CD4-positive, alpha-beta T cell treated with Interleukin-10 for 1 hour (primary cell): ENCODE measurements around the gene GRIA1.

Experiments
- DNase-seq: peaks from one replicate; pipeline ENCODE4 v3.0.0-alpha.2; 2020

The GRIA1 gene

DNA sequence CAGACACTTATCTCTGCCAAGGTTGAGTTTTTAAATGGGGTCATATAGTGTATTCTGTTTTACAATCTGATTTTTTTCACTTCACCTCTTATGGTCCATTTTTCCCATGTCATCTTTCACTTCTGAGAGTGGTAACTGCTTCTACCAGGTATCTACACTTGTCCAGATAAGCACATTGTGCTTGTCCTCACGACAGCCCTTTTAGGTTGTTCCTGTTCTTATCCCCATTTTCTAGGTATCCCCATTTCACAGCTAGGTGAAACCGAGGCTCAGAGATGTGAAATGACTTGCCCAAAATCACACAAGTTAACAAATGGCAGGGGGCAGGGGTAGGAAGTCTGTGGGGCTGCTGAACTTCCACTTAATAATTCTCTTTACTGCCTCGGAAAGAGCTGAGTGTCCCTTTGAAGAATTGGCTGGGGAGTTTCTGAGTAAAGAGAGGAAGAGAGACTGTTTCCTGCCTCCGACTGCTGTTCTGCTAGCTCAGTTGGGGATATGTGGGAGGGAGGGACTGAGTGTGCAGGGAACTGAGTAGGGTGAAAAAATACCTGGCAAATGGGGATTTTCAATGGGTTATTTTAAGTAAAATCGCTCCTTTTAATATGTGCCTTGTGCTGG is 255.4 kb downstream of the GRIA1 start:
- DNase-seq, result no peak

DNA sequence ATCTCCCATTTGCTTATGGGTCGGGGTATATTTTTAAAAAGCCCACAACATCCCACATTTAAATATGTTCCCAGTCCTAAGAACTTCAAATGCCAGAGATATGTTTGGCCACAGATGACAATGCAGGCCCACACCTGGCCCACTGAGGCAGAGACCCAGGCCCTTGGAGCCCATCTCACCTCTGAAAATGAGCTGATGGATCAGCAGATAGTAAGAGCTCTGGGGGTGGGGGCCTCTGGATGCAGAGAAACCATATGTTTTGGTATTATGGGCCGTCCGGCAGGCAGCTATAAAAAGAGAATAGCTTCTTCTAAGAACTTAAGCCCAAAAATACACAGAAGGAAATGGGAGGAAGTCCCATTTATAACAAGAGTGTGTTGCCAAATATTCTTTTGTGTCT is 256.0 kb downstream of the GRIA1 start:
- DNase-seq, result no peak

DNA sequence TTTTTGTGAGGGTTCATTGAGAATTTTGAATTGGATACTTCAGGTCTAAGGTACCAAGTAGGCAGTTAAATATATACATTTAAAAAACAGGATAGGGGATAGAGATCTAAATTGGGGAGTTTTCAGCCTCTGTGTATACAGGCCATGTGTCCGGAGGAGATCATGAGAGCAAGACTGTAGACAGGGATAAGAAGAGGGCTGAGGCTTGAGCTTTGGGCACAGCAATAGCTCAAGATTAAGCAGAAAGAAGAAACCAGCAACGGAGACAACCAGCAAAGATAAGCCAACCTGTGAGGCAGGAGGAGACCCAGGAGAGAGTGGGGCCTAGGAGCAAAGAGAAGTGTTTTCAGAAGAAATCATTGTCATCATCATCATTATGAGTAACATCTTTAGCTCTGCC is 258.4 kb downstream of the GRIA1 start:
- DNase-seq, result no peak

DNA sequence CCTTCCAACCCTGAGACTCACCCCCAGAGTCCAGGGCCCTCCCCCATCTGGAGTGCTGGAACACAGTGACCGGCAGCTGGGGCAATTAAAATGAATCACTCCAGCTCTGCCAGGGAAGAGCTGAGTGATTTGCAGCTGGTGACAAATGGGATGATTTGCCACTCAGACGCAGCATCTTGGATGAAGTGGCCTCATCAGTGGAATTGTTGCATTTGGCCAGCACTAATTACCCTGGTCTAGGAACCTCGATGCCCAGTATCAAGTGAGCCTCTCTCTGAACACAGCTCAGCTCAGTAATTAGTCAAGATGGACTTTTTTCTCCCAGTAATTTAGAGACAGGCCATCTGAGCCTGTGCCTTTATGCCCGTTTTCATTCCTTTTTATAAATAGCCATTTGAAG is 259.5 kb downstream of the GRIA1 start:
- no peak for DNase-seq

DNA sequence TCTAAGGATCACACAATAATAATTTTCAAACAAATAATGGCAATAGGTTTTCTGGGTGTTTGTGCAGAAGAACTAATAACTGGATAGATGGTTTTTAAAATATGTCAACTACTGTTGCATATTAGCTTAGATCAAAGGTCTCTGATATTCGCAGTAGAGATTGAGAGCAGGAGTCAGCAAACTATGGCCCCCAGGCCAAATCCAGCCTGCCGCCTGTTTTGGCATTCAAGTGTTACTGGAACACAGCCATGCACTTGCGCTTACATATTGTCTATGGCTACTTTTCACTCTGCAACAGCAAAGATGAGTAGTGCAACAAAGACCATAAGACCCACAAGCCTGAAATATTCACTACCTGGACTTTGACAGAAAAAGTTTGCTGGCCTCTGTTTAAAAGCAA is 260.8 kb downstream of the GRIA1 start:
- DNase-seq, result no peak

DNA sequence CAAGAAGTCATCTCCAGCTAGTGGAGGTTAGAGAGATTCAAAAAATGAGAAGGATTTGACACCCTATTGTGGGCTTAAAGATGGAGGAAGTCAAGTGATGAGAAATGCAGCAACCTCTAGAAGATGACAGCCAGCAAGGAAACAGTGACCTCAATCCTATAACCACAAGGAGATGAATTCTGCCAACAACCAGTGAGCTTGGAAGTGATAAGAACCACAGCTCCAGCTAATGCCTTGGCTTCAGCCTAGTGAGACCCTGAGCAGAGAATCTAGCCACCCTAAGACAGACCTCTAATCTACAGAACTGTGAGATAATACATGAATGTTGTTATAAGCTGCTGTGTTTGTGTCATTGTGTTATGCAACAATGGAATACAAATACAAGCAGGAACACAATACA is 262.4 kb downstream of the GRIA1 start:
- no peak for DNase-seq

DNA sequence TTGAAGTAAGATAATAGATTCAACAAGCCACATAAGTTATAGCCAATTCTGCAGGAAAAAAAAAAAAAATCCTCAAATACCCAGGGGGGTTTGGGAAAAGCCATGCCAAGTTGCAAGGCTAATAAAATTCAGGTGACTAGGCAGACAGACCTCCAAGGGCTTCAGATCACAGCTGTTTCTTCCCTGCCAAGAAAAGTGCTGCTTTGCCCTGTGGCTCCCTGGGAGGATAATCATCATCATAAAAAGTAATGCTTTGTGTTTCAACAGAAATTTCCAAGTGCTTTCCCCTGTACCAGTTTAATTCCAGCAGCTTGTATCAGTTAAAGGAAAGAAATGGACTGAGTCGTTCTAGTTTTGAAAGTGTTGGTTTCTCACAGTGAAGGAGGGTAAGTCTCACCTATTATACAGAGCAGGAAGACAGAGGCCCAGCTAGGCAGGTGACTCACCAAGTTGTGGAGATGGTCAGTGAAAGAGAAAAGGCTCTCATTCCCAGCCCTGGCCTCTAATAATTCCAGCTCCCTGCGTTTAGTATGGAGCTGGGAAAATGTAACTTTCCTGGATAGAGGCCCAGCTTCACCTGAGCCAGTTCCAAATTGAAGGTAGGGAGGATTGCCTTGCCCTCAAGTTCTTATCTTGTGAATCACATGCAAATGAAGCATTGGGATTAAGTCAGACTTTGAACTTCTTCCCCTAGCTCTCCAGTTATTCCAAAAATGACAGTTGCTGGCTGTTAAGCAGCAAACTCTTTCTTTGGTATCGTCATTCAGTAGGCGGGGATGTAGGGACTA is 263.4 kb downstream of the GRIA1 start:
- DNase-seq, result no peak

DNA sequence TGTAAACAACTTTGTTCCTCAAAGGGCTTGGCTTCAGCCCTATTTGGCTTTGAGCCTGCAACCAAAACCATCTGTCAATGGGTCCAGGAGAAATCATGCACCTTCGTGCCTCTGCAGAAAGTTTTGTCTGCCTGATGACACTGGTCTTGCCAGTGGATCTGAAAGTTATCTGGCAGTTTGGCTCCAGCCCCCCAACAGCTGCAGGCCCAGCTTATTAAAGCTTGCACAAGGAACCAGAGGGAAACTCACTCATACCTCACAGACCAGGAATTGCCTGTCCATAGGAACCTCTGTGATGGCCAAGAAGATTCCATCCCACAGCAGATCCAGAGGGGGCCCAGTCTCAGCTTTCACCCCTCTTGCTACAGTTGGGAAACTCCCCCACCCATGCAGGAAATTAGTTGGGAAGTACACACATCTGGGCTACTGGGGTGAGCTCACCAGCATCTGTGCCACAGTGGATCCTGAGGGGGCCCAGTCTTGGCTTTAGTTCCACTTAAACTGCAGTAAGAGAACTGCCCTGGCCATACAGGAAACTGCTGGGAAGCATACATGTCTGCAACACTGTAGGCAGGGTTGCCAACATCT is 265.5 kb downstream of the GRIA1 start:
- no peak for DNase-seq

DNA sequence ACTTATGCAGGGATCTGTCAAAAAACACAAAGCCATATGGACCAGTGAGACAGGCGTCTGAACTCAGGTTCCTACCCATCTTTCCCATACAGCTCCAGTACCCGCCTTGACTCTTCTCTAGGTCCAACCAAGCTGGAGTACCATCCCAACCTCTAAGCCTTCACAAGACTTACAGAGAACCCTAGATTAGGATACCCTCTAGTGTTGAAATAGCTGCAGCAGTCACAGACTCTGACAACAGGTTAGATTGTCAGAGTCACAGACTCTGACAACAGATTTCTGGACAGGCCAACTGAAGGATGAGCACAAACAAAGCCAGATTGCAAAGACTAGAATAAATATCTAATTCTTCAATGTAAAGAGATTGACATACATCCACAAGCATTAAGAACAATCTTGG is 266.1 kb downstream of the GRIA1 start:
- no peak for DNase-seq

DNA sequence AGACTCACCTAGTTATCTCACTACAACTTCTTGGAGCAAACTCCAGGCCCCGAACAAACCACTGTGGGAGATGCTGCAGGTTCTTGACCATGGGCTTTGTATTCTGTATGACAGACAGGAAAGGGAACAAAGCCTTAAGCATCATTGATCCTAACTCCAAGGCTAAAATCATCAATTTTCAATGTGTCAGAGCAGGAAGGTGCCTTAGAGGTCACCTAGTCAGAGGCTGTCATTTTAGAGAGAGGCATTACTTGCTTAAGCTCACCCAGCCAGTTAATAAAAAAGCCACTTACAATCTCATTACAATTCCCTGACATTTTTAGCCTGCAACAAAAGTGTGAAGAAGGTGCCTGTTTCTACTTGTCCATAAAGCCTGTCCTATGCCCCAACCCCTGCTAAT is 275.5 kb downstream of the GRIA1 start:
- no peak for DNase-seq

DNA sequence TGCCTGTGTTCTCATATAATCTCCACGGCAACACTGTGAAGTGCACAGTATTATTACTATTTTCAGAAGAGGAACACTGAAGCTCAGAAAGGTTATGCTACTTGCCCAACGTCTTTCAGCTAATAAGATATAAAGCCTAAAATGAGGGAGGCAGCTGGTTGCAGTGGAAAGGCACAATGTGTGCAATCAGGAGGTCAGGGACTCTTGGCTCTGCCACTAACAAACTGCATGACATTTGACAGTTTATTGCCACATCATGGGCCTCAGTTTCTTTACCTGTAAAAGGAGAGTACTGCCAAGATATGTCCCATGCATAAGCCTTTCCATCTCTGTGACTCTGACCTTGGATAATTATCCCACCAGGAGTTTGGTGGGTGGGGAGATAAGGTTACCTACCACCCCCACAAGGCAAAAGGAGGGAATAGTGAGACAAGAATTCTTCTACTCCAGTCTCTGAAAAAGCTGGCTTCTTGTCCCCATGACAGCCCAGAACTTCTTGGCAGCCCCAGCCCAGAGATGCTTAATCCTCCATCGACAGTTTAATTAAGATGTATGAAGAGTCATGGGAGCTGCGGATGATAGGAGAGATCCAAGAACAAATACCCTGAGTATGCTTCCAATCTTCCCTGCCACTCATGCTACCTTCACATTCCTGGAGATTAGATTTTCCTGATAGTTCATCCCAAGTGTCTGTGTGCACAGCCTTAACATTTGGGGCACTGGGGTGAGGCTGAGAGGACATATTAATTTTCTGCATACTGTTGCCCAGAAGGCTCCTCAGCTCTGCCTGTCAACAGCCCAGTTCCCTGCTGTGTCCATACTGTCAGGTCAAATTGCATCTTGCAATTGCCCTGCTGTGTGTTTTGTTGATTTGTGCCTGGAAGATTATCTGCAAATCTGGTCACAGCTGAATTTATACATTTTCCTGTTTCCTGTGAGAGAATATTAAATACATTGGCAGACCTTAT is 277.0 kb downstream of the GRIA1 start:
- DNase-seq, result no peak

DNA sequence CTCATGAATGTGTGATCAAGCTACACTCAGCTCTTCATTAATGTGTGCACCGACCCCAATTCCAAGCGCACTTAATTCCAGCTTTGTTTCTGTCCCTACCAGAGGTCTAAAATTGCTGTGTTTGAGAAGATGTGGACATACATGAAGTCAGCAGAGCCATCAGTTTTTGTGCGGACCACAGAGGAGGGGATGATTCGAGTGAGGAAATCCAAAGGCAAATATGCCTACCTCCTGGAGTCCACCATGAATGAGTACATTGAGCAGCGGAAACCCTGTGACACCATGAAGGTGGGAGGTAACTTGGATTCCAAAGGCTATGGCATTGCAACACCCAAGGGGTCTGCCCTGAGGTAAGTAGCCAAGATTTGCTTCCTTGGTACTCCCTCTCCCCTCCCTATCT is 279.6 kb downstream of the GRIA1 start:
- no peak for DNase-seq

DNA sequence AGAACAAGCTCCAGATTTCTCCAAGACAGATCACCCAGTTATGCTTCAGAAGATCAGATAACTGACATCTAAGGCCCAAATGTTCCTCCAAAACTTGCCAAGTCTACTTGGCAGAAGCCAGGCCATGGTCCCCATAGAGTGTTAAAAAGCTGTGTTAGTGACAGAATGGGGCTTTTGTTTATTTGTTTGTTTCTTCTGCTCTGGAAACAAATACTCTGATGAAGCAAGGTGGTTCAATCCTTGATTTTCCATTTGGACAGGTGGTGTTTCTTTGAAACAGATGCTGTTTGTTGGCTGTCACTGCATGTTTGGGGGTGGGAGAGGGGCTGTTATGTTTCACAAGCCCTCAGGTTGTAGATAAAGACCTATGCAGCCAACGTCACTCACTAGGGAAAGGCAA is 284.2 kb downstream of the GRIA1 start:
- DNase-seq, result no peak

DNA sequence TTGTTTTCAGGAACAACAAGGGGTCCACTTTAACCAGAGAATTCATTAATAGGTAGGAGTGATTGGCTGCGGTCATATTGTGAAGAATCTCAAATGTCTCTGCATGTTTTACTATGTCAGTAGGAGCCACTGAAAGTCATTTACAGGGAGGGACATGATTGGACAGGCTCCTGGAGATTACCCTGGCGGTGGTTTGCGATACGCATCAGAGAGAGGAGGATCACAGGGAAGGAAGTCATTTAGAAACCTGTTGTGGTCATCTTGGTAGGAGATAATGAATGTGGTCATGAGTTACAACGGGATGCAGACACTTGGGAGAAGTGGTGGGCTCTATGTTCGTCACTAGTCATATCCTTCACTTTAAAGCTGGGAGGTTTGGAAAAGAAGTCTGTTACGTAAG is 285.5 kb downstream of the GRIA1 start:
- no peak for DNase-seq

DNA sequence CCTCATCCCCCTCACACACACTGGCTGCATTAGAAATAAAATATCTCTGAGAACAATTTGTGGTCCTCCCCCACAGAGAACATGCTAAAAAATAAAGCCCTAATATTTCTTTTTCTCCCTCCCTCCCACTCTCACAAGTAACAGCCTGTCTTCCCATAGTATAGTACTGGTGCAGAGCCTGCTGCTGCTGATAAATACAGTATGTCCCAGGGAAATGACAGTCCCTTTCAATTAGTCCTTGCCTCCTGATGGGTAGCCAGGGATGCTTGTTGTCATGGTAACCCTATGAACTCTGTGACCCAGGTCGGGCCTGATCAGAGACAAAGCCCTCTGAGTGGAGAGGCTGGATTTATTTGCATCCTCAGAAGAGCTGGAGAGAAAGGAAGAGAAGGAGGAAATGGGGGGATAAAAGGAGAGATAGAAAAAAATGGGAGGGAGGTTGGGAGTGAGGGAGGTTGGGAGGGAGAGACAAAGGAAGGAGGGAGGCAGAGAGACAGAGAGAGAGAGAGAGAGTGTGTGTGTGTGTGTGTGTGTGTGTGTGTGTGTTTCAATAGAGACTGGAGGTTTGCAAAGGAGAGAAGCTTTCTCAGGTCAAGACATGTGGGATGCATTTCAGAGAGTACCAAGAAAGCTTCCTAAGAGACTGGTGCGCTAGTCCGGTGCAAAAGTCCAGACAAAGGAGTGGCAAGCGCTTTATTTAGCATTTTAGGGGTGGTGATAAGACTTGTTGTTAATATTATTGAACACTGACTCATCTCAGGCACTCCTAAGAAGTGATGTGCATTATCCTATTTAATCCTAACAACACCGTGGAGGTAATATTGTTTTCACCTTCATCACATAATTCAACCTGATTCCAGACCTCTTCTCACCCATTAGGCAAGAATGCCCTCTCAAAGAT is 287.5 kb downstream of the GRIA1 start:
- DNase-seq, result no peak

DNA sequence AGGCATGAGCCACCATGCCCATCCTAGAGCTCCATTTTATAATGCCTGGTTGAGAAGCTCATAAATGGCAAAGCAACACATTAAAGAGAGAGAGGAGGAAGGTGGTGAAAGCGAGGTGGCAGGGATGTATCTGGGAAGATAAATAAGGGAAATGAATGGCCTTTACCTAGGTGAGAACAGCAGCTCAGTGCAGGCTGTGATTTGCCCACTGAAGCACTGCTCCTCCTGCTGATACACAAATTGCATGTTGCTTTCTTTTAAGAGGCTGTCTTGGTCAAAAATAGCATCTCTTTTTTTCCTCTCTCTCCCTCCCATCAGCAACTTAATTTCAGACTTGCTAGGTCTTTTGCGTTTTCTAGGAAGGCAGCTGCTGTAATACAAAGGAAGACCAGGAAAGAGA is 289.4 kb downstream of the GRIA1 start:
- DNase-seq, result no peak

DNA sequence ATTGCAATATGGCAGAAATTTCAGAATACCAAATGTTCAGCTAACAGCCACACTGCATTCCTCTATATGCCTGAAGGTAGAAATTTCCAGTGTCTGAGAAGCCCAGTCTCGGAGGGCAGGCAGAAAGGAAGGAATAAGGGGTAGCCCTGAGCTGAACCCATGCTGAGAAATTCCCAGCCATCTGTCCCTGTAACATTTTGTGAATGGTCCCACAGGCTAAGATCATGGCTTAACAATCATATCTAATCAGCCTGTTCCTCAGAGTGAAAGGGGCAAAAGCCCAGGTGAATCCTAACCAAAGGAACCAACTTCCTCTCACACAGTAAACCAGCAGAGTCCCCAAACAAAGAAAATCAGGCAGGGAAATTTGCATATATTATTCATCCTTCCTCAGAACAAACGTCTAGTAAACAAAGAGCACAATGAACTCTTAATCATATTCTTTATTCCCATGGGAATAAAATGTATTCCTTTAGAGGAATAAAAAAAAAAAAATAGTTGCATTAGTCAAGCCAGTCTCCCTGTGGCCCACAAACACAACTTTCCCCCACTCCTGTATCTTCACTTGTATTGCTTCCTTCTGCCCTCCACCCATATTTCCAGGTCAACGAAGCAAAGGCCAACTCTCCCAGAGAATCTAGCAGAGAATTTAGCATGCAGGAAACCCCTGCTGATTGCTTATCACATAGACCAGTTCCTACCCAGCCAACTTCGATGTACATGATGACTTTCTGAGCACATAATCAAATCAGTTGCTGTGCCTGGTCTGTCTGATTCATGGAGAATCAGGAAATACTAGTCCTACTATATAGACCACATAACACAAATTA is 290.6 kb downstream of the GRIA1 start:
- no peak for DNase-seq

DNA sequence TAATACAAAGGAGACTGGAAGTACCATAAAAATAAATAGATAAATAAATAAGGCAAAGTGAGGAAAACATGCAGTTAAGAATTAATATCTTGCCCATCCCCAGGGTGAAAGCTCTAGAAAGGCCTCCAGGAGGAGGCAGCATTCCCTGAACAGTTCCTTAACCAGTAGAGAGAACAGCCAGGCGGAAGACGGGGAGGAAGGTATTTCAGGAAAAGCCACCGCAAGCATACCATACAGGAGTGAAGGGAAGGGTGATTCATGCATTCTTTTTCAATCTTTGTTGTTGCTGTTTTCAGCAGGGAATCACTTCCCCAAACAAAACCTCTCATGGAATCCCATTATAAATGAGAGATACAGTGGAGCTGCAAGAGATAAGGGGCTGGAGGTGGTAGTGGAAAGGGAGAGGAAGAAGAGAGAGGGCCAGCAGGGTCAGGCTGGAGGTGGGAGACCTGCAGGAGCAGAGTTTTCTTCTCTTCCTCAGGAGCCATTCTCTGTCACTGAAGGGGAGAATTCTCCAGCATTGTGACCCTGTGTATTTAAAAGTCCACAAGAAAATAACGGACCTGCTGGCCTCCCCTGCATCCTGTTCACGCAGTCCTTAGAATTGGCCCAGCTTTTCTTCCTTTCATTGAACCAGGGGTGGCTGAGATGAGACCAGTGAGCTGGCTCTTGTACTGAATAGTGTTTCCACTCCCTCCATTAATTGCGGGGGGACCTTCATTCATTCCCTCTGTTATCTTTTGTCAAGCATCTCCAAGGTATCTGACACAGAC is 292.3 kb downstream of the GRIA1 start:
- no peak for DNase-seq

DNA sequence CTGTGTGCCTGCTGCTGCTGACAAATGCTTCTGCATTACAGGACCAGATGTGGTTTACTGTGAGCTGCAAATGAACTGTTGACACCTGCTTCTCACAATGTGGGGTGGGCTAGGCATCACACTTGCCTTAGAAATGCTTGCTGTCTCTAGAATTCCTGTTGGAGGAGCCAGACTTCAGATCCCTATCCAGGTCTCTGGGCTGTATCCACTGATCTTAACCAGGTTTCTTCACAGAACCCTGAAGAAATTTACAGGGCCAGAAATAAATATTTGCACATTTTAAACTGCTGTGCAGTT is 292.8 kb downstream of the GRIA1 start:
- no peak for DNase-seq

DNA sequence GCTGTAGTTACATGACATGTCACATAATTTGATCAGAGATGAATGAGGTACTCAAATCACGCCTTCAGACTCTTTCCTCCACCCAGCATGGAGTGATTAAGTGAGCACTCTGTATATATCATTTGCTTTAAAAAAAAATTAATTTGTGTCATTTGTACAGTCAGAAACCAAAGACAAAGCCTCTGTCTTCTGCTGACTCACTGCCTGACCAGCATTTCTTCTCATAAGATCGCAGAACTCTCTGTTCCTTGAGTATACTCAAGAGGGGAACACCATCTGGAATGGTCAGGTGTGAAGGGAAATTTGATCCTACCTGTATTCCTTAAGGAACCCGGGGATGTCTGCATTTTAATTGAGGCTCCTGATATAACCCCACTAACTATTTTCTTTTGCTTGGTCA is 293.8 kb downstream of the GRIA1 start:
- DNase-seq, result no peak

DNA sequence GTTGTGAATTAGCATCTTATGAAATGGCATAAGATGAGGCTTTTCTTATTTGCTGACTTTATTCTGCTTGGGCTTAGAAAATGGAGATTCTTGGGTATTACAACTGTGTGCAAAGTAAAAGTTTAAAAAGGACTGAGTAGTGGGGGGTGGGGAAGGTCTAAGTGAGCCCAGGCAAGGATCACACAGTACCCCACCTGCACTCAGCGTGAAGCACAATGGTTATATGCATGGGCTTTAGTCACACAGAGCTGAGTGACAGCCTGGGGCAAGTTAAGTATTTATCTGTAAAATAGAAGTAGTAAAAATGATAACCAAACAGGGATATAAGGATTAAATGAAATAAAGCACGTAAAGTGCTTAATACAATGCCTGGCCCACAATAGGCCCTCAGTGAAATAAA is 300.9 kb downstream of the GRIA1 start:
- DNase-seq, result no peak
